GM12891 (cell line): ENCODE data around the gene SHQ1.

ENCODE experiments used
- DNase-seq: peaks from one replicate; pipeline ENCODE4 v3.0.0; 2011; ENCODE audit warnings: low spot score; ENCODE audit not compliant: insufficient read length
- FAIRE-seq: peaks from 2 replicates; lab custom pipeline; 2011; peaks lifted over from hg19 to GRCh38; lab: Jason Lieb, UNC
- PAX5 ChIP-seq: IDR thresholded peaks from 2 replicates; pipeline ENCODE4 v1.6.1; 2011; ENCODE audit warnings: low read length, moderate library complexity, mild to moderate bottlenecking; ENCODE audit not compliant: insufficient read depth, severe bottlenecking
- POLR2A ChIP-seq: IDR thresholded peaks from 2 replicates; pipeline ENCODE4 v1.6.1; 2011; ENCODE audit warnings: low read depth, low read length, control low read depth
- POLR2AphosphoS5 ChIP-seq: IDR thresholded peaks from 2 replicates; pipeline ENCODE4 v1.6.1; 2011; ENCODE audit warnings: low read depth, low read length, control low read depth
- POU2F2 ChIP-seq: IDR thresholded peaks from 2 replicates; pipeline ENCODE4 v1.6.1; 2011; ENCODE audit warnings: low read depth, mild to moderate bottlenecking, control low read depth, low read length, moderate library complexity
- SPI1 ChIP-seq: IDR thresholded peaks from 2 replicates; pipeline ENCODE4 v1.6.1; 2011; ENCODE audit warnings: low read depth, low read length, control low read depth
- TAF1 ChIP-seq: IDR thresholded peaks from 2 replicates; pipeline ENCODE4 v1.6.1; 2011; ENCODE audit warnings: low read depth, low read length, control low read depth

SHQ1 gene

GRCh38 chr3:72848703-72849081 is 447 bp upstream of the SHQ1 start:
- no peak for FAIRE-seq
- TF ChIP-seq POLR2AphosphoS5 (no peak), SPI1 (peak; percentile 90)
- DNase-seq, result peak; percentile 14

- DNase-seq (no peak), FAIRE-seq (peak; percentile 68)
- TF ChIP-seq POU2F2 (no peak), PAX5 (no peak), POLR2AphosphoS5 (no peak), POLR2A (no peak), TAF1 (no peak), SPI1 (no peak)
Measured at GRCh38 chr3:72847282-72847681, 963 bp downstream of the SHQ1 start.

- TF ChIP-seq TAF1, result no peak
- TF ChIP-seq PAX5, result no peak
- no peak for TF ChIP-seq POLR2A
- TF ChIP-seq SPI1, result no peak
- TF ChIP-seq POLR2AphosphoS5, result no peak
- TF ChIP-seq POU2F2, result no peak
- DNase-seq, result no peak
- no peak for FAIRE-seq
Measured at GRCh38 chr3:72846166-72846565, 2.1 kb downstream of the SHQ1 start.

GRCh38 chr3:72844436-72844993 is 3.7 kb downstream of the SHQ1 start:
- FAIRE-seq (no peak), DNase-seq (no peak)
- TF ChIP-seq PAX5, result no peak
- no peak for TF ChIP-seq POU2F2
- TF ChIP-seq POLR2A, result no peak
- TF ChIP-seq POLR2AphosphoS5, result no peak
- TF ChIP-seq SPI1, result no peak
- no peak for TF ChIP-seq TAF1

- no peak for TF ChIP-seq POU2F2
- TF ChIP-seq TAF1, result no peak
- no peak for TF ChIP-seq SPI1
- no peak for TF ChIP-seq POLR2A
- TF ChIP-seq POLR2AphosphoS5, result no peak
- TF ChIP-seq PAX5, result no peak
- FAIRE-seq, result no peak
- DNase-seq, result no peak
Measured at GRCh38 chr3:72839057-72839456, 9.2 kb downstream of the SHQ1 start.

- DNase-seq (no peak), FAIRE-seq (no peak)
- TF ChIP-seq SPI1 (no peak), POU2F2 (no peak), POLR2A (no peak), POLR2AphosphoS5 (no peak), TAF1 (no peak), PAX5 (no peak)
Measured at GRCh38 chr3:72836923-72837322, 11.3 kb downstream of the SHQ1 start.

- DNase-seq, result no peak
- no peak for FAIRE-seq
- TF ChIP-seq SPI1 (no peak), POU2F2 (no peak), POLR2A (no peak), PAX5 (no peak), TAF1 (no peak), POLR2AphosphoS5 (no peak)
Measured at GRCh38 chr3:72836416-72836815, 11.8 kb downstream of the SHQ1 start.

- FAIRE-seq, result no peak
- no peak for TF ChIP-seq PAX5
- TF ChIP-seq POLR2A, result no peak
- no peak for TF ChIP-seq TAF1
- TF ChIP-seq POU2F2, result no peak
- no peak for TF ChIP-seq SPI1
- TF ChIP-seq POLR2AphosphoS5, result no peak
- no peak for DNase-seq
Measured at GRCh38 chr3:72830452-72831223, 17.6 kb downstream of the SHQ1 start.

- FAIRE-seq, result no peak
- no peak for DNase-seq
- TF ChIP-seq TAF1, result no peak
Measured at GRCh38 chr3:72829701-72830100, 18.5 kb downstream of the SHQ1 start.

GRCh38 chr3:72821161-72821781 is 27.0 kb downstream of the SHQ1 start:
- no peak for DNase-seq
- TF ChIP-seq TAF1 (no peak), SPI1 (peak; percentile 87)
- peak; percentile 94 for FAIRE-seq
